Lung (tissue), 12 donors: ENCODE data around the gene KHDRBS2. TPM values are rescaled to one million over a fixed set of nuclear protein-coding genes. Genes with fewer than 3 reads are reported as not detected.

Experiments
- ATAC-seq: fragments of 200-7000 bp; cut with Tn5 transposase; one replicate; pipeline ENCODE4 v1.9.1; 2020; ENCODE audit warnings: moderate number of reproducible peaks; ENCODE audit not compliant: insufficient read depth, low FRiP score
- DNase-seq, 3 donors: peaks; one replicate each; pipeline ENCODE4 v3.0.0-alpha.2; 2013 to 2017
- H3K27ac ChIP-seq, 2 donors: one replicate each; pipeline ENCODE4 v1.5.1; 2013; ENCODE audit warnings: mild to moderate bottlenecking in 2 of 2, moderate library complexity in 2 of 2, control low read depth in 1 of 2, inconsistent platforms in 1 of 2, low read depth in 1 of 2, low read length in 1 of 2
- H3K27me3 ChIP-seq, 3 donors: one replicate each; pipeline ENCODE4 v1.5.1; 2013; ENCODE audit warnings: low read length in 2 of 3; ENCODE audit not compliant: control insufficient read depth in 3 of 3, insufficient read depth in 3 of 3
- H3K36me3 ChIP-seq, 4 donors: one replicate each; pipeline ENCODE4 v1.5.1; 2013; ENCODE audit warnings: low read length in 4 of 4, mild to moderate bottlenecking in 1 of 4, moderate library complexity in 1 of 4; ENCODE audit not compliant: control insufficient read depth in 4 of 4, insufficient read depth in 4 of 4
- H3K4me1 ChIP-seq, 5 donors: one replicate each; pipeline ENCODE4 v1.5.1; 2013; ENCODE audit warnings: low read length in 5 of 5, mild to moderate bottlenecking in 2 of 5, moderate library complexity in 1 of 5; ENCODE audit not compliant: control insufficient read depth in 5 of 5, insufficient read depth in 5 of 5
- H3K4me3 ChIP-seq: one replicate; pipeline ENCODE4 v1.5.1; 2013; ENCODE audit warnings: mild to moderate bottlenecking, control low read depth, moderate library complexity
- H3K9ac ChIP-seq, 2 donors: one replicate each; pipeline ENCODE4 v1.5.1; 2013; ENCODE audit warnings: low read length in 2 of 2, control low read depth in 1 of 2; ENCODE audit not compliant: insufficient read depth in 1 of 2
- H3K9me3 ChIP-seq, 4 donors: one replicate each; pipeline ENCODE4 v1.5.1; 2013; ENCODE audit warnings: low read length in 3 of 4, mild to moderate bottlenecking in 1 of 4, moderate library complexity in 1 of 4; ENCODE audit not compliant: control insufficient read depth in 4 of 4, insufficient read depth in 3 of 4
- CTCF ChIP-seq: IDR thresholded peaks from 2 replicates; pipeline ENCODE4 v1.5.1; 2012; ENCODE audit warnings: mild to moderate bottlenecking; ENCODE audit errors: control extremely low read depth, extremely low read depth
- WGBS, 2 donors: extraction: QIAGEN DNeasy Blood & Tissue Kit; methylation state at CpG; one replicate each; pipeline ENCODE4 v1.1.7; 2013; 5-methylcytosine and 5-hydroxymethylcytosine counted together
- polyA plus RNA-seq, 2 donors: library from polyadenylated mRNA; stranded (reverse); fragments of 200-250 nt; gene quantifications; one replicate each; pipeline ENCODE4 v1.2.1, GENCODE V29; 2013
- total RNA-seq, 2 donors: library from RNA; depleted of rRNA in 1 of 2; stranded (reverse); fragments of >200 nt in 1 of 2; gene quantifications; one replicate each; pipeline ENCODE4 v1.2.1, GENCODE V29; 2014 to 2021
- donor health status: control.
- donor health status: control.
- donor health status: Bipolar disorder and iron deficiency.
- donor health status: healthy.
- donor health status: DM: yes; HTN: yes; CAD: no.

KHDRBS2 gene
- total and polyA plus RNA-seq, 4 donors, result 0.68 to 43.9 (median 3.8) TPM

- ATAC-seq (no peak), DNase-seq (no peak)
- Histone ChIP-seq H3K4me3 (no peak overlapping the region), H3K27me3 (no peaks in the 10 kb centered on the region), H3K9ac (no peak overlapping the region), H3K4me1 (no peaks in the 10 kb centered on the region), H3K9me3 (no peaks in the 10 kb centered on the region), H3K36me3 (no peaks in the 10 kb centered on the region), H3K27ac (no peak overlapping the region)
- no peak for TF ChIP-seq CTCF
- WGBS, 2 donors, result 63 to 79% methylated on average over 1 of the region's 1 CpG
These were observed 334.4 kb downstream of the KHDRBS2 start for GRCh38 chr6:61951586-61951985.

GRCh38 chr6:61950811-61951210, 335.2 kb downstream of the KHDRBS2 start:
- H3K4me3 ChIP-seq, result no peak overlapping the region
- no peak overlapping the region for H3K27ac ChIP-seq
- H3K9me3 ChIP-seq, result no peaks in the 10 kb centered on the region
- ATAC-seq, result no peak
- H3K36me3 ChIP-seq, result no peaks in the 10 kb centered on the region
- no peak for TF ChIP-seq CTCF
- H3K9ac ChIP-seq, result no peak overlapping the region
- no peak for DNase-seq
- no peaks in the 10 kb centered on the region for H3K27me3 ChIP-seq
- H3K4me1 ChIP-seq, result no peaks in the 10 kb centered on the region
- WGBS, 2 donors, result 92 to 100% methylated on average over 1 of the region's 1 CpG

- no peak overlapping the region for H3K27ac ChIP-seq
- no peaks in the 10 kb centered on the region for H3K27me3 ChIP-seq
- ATAC-seq (no peak), DNase-seq (peak in 2 of 3 donors; percentile 61 to 69)
- WGBS, 2 donors, result 57 to 79% methylated on average over 1 of the region's 1 CpG
- no peaks in the 10 kb centered on the region for H3K4me1 ChIP-seq
- H3K9me3 ChIP-seq, result no peaks in the 10 kb centered on the region
- H3K36me3 ChIP-seq, result no peaks in the 10 kb centered on the region
- TF ChIP-seq CTCF, result no peak
- H3K4me3 ChIP-seq, result no peak overlapping the region
- no peak overlapping the region for H3K9ac ChIP-seq
These were observed 336.1 kb downstream of the KHDRBS2 start for GRCh38 chr6:61949971-61950370.

GRCh38 chr6:61949161-61949560, 336.9 kb downstream of the KHDRBS2 start:
- Histone ChIP-seq H3K36me3 (no peaks in the 10 kb centered on the region), H3K4me1 (no peaks in the 10 kb centered on the region), H3K9ac (no peak overlapping the region), H3K9me3 (no peaks in the 10 kb centered on the region), H3K27me3 (no peaks in the 10 kb centered on the region), H3K4me3 (no peak overlapping the region), H3K27ac (no peak overlapping the region)
- no peak for TF ChIP-seq CTCF
- ATAC-seq, result no peak
- DNase-seq, result no peak
